ENCODE measurements around the gene SF3B2.

DNA sequence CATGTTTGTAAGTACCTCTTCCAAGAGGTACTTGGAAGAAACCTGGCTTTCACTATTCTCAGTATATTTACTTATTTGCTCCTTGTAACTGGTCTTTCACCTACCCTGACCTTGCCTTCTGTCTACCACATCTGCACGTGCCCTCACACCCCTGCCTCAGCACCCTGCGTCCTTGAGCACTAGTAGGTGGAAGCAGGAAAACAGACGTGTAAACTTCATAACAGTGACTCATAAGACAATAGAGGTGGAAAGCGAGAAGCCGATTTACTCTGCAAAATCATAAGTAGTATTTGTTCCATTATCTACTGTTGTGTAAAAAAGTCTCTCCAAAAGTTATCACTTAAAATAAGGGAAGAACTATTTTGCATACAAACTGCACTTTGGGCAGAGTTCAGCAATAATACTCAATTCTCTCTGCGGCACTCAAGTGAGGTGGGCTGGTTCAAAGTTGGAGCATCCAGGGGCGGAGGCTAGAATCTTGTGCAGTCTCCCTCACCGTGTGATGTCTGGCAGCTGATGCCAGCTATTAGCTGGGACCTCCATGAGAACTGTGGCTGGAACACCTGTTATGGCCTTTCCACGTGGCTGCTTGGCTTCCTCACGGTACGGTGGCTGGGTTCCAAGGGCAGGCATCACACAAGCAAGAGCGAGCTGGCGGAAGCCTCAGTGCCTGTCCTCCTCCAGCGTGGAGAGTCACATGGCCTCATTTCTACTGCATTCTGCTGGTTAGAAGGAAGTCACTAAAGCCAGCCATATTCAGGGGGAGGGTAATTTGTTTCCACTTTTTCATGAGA is 48.3 kb downstream of the SF3B2 start:
- no peak for TF ChIP-seq TAF1 (IDR thresholded peaks at IDR 0.05; ENCODE audit: borderline replicate concordance, insufficient read depth, low read length)
- TF ChIP-seq FOXP2 (optimal IDR thresholded peaks at IDR 0.05; ENCODE audit: borderline replicate concordance, extremely low read depth, extremely low read length, insufficient read depth): no peak
- no peak for TF ChIP-seq POLR2AphosphoS5 (IDR thresholded peaks at IDR 0.05; ENCODE audit: low read depth, low read length)

Measured in PFSK-1 (cell line).